Loucy (cell line): ENCODE results near the gene GRP.

Source experiments
- EZH2phosphoT487 ChIP-seq: fragments of 200-600 bp; IDR thresholded peaks from 2 replicates; pipeline ENCODE4 v1.6.1; 2018; ENCODE audit warnings: antibody characterized with exemption, mild to moderate bottlenecking, moderate library complexity, borderline replicate concordance
- TF ChIP-seq, protein P1 (sequence below): fragments of 200-600 bp; sonication (generic); conservative IDR thresholded peaks from 2 replicates; pipeline ENCODE4 v1.5.1; 2014; ENCODE audit warnings: mild to moderate bottlenecking, antibody characterized with exemption, low read length

DNA sequence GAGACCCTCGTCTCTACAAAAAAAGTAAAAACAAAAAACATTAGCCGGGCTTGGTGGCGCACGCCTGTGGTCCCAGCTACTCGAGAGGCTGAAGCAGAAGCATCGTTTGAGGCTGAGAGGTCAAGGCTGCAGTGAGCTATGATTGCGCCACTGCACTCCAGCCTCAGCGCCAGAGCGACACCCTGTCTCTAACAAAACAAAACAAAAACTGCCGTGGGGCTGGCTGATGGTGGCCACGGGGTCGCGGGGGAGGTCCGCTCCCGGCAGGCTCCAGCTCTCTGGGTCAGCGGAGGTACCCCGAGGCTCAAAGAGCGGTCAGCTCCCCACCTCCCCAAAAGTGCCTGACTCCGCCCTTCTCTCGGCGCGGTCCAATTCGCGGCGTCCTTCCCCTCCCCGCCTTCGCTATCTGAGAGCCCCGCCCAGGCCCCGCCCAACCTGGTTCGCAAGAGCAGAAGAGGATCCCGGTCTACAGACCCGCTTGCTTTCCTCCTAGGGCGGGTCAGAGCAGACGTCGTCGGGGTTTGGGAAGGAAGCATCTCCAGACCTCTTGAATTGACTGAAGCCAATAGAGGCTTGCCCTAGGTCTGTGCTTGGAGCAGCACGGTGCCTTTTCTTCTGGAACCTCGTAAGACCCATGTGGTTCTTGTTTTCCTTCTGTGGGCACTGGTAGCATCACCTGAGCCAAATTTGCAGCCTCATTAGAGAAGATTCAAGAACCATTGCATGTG, 45.5 kb downstream of the GRP start:
- TF ChIP-seq, protein P1, sequence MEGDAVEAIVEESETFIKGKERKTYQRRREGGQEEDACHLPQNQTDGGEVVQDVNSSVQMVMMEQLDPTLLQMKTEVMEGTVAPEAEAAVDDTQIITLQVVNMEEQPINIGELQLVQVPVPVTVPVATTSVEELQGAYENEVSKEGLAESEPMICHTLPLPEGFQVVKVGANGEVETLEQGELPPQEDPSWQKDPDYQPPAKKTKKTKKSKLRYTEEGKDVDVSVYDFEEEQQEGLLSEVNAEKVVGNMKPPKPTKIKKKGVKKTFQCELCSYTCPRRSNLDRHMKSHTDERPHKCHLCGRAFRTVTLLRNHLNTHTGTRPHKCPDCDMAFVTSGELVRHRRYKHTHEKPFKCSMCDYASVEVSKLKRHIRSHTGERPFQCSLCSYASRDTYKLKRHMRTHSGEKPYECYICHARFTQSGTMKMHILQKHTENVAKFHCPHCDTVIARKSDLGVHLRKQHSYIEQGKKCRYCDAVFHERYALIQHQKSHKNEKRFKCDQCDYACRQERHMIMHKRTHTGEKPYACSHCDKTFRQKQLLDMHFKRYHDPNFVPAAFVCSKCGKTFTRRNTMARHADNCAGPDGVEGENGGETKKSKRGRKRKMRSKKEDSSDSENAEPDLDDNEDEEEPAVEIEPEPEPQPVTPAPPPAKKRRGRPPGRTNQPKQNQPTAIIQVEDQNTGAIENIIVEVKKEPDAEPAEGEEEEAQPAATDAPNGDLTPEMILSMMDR: no peak
- TF ChIP-seq EZH2phosphoT487: no peak
